Astrocyte (in vitro differentiated cells and primary cell): ENCODE measurements around the gene UVRAG. TPM values are rescaled to one million over a fixed set of nuclear protein-coding genes. Genes with fewer than 3 reads are reported as not detected.

ENCODE experiments used
- DNase-seq: peaks from one replicate; pipeline ENCODE4 v3.0.0-alpha.2; 2010; ENCODE audit warnings: low read depth
- FAIRE-seq: peaks from 2 replicates; lab custom pipeline; 2011; peaks lifted over from hg19 to GRCh38; lab: Jason Lieb, UNC
- H2AFZ ChIP-seq: 2 replicates; pipeline ENCODE4 v1.6.0; 2012; ENCODE audit warnings: low read depth, low read length, inconsistent platforms
- H3K27ac ChIP-seq: 2 replicates; pipeline ENCODE4 v1.5.1; 2011; ENCODE audit warnings: low read depth, low read length, inconsistent platforms
- H3K27me3 ChIP-seq: 2 replicates; pipeline ENCODE4 v1.6.0; 2011; ENCODE audit warnings: low read length, inconsistent platforms; ENCODE audit not compliant: insufficient read depth
- H3K36me3 ChIP-seq: 2 replicates; pipeline ENCODE4 v1.5.1; 2011; ENCODE audit warnings: low read length, inconsistent platforms; ENCODE audit not compliant: insufficient read depth
- H3K4me1 ChIP-seq: 2 replicates; pipeline ENCODE4 v1.5.1; 2011; ENCODE audit warnings: low read length, inconsistent platforms; ENCODE audit not compliant: insufficient read depth
- H3K4me2 ChIP-seq: 2 replicates; pipeline ENCODE4 v1.6.0; 2012; ENCODE audit warnings: low read length, inconsistent platforms
- H3K4me3 ChIP-seq: 2 replicates; pipeline ENCODE4 v1.5.1; 2011; ENCODE audit warnings: low read depth, mild to moderate bottlenecking, low read length, inconsistent platforms; ENCODE audit not compliant: insufficient read depth
- H3K79me2 ChIP-seq: 2 replicates; pipeline ENCODE4 v1.6.0; 2012; ENCODE audit warnings: mild to moderate bottlenecking, low read length, inconsistent platforms; ENCODE audit not compliant: insufficient read depth
- H3K9ac ChIP-seq: 2 replicates; pipeline ENCODE4 v1.6.0; 2012; ENCODE audit warnings: mild to moderate bottlenecking, low read length, inconsistent platforms
- H3K9me3 ChIP-seq: 2 replicates; pipeline ENCODE4 v1.5.1; 2012; ENCODE audit warnings: low read depth, mild to moderate bottlenecking, low read length, inconsistent platforms; ENCODE audit not compliant: insufficient read depth
- H4K20me1 ChIP-seq: 2 replicates; pipeline ENCODE4 v1.6.0; 2012; ENCODE audit warnings: low read length, inconsistent platforms; ENCODE audit not compliant: insufficient read depth
- H3K27ac Mint-ChIP-seq: one replicate; pipeline ENCODE4 v1.8.0; 2021; ENCODE audit warnings: mild to moderate bottlenecking, mixed read lengths; ENCODE audit not compliant: unreplicated experiment
- H3K27me3 Mint-ChIP-seq: one replicate; pipeline ENCODE4 v1.8.0; 2021; ENCODE audit warnings: low read depth, mixed read lengths; ENCODE audit not compliant: unreplicated experiment
- H3K36me3 Mint-ChIP-seq: one replicate; pipeline ENCODE4 v1.8.0; 2021; ENCODE audit warnings: low read depth, mixed read lengths; ENCODE audit not compliant: unreplicated experiment
- H3K4me1 Mint-ChIP-seq: one replicate; pipeline ENCODE4 v1.8.0; 2021; ENCODE audit warnings: low read depth, mixed read lengths; ENCODE audit not compliant: unreplicated experiment
- H3K4me3 Mint-ChIP-seq: one replicate; pipeline ENCODE4 v1.8.0; 2021; ENCODE audit warnings: mild to moderate bottlenecking, moderate library complexity, mixed read lengths; ENCODE audit not compliant: unreplicated experiment
- H3K9me3 Mint-ChIP-seq: one replicate; pipeline ENCODE4 v1.8.0; 2021; ENCODE audit warnings: mild to moderate bottlenecking, mixed read lengths; ENCODE audit not compliant: unreplicated experiment
- CTCF ChIP-seq: IDR thresholded peaks from 2 replicates; pipeline ENCODE4 v1.5.1; 2011; ENCODE audit warnings: low read depth, mild to moderate bottlenecking, inconsistent platforms, low read length, moderate library complexity; ENCODE audit not compliant: insufficient read depth
- EZH2 ChIP-seq: IDR thresholded peaks from 2 replicates; pipeline ENCODE4 v1.6.1; 2012; ENCODE audit warnings: mild to moderate bottlenecking, low read length, inconsistent platforms; ENCODE audit not compliant: insufficient read depth
- total RNA-seq: library from RNA; stranded (reverse); gene quantifications from 2 replicates; pipeline ENCODE4 v1.2.1, GENCODE V29; 2021

Gene UVRAG
- total RNA-seq, 1 donor from 2014 or later, result 15.3 TPM

- peaks cover 2% of the 10 kb centered on the region for H3K27me3 Mint-ChIP-seq
- no peaks in the 10 kb centered on the region for H4K20me1 ChIP-seq
- no peak overlapping the region for H3K4me2 ChIP-seq
- no peak overlapping the region for H3K27ac Mint-ChIP-seq
- H3K4me3 Mint-ChIP-seq, result no peak overlapping the region
- peaks cover 5% of the 10 kb centered on the region for H3K36me3 Mint-ChIP-seq
- no peaks in the 10 kb centered on the region for H3K9me3 ChIP-seq
- H3K79me2 ChIP-seq, result no peaks in the 10 kb centered on the region
- H3K9me3 Mint-ChIP-seq, result peaks cover 2% of the 10 kb centered on the region
- H3K4me3 ChIP-seq, result no peak overlapping the region
- peaks cover 13% of the 10 kb centered on the region for H3K4me1 Mint-ChIP-seq
- H2AFZ ChIP-seq, result no peak overlapping the region
- H3K9ac ChIP-seq, result no peak overlapping the region
- DNase-seq, result no peak
- H3K27me3 ChIP-seq, result no peaks in the 10 kb centered on the region
- TF ChIP-seq EZH2 (no peak), CTCF (no peak)
- peaks cover 3% of the 10 kb centered on the region for H3K36me3 ChIP-seq
- H3K27ac ChIP-seq, result no peak overlapping the region
- H3K4me1 ChIP-seq, result no peaks in the 10 kb centered on the region
- no peak for FAIRE-seq
Measured at GRCh38 chr11:76140912-76141574, 326.0 kb downstream of the UVRAG start.

- peaks cover 2% of the 10 kb centered on the region for H3K27me3 Mint-ChIP-seq
- H3K36me3 Mint-ChIP-seq, result peaks cover 5% of the 10 kb centered on the region
- no peaks in the 10 kb centered on the region for H3K4me1 ChIP-seq
- no peak overlapping the region for H3K4me3 ChIP-seq
- H4K20me1 ChIP-seq, result no peaks in the 10 kb centered on the region
- no peaks in the 10 kb centered on the region for H3K9me3 ChIP-seq
- H3K9me3 Mint-ChIP-seq, result peaks cover 2% of the 10 kb centered on the region
- no peak for DNase-seq
- H3K27me3 ChIP-seq, result no peaks in the 10 kb centered on the region
- H2AFZ ChIP-seq, result no peak overlapping the region
- no peaks in the 10 kb centered on the region for H3K79me2 ChIP-seq
- H3K36me3 ChIP-seq, result peaks cover 3% of the 10 kb centered on the region
- H3K9ac ChIP-seq, result no peak overlapping the region
- H3K27ac Mint-ChIP-seq, result no peak overlapping the region
- H3K27ac ChIP-seq, result no peak overlapping the region
- H3K4me3 Mint-ChIP-seq, result no peak overlapping the region
- no peak for FAIRE-seq
- H3K4me1 Mint-ChIP-seq, result peaks cover 13% of the 10 kb centered on the region
- TF ChIP-seq EZH2 (no peak), CTCF (no peak)
- H3K4me2 ChIP-seq, result no peak overlapping the region
Measured at GRCh38 chr11:76141901-76142588, 327.0 kb downstream of the UVRAG start.

- Histone ChIP-seq H3K4me2 (no peak overlapping the region), H4K20me1 (no peaks in the 10 kb centered on the region), H3K36me3 (peaks cover 3% of the 10 kb centered on the region), H2AFZ (no peak overlapping the region), H3K27ac (no peak overlapping the region), H3K4me1 (no peaks in the 10 kb centered on the region), H3K27me3 (no peaks in the 10 kb centered on the region), H3K79me2 (no peaks in the 10 kb centered on the region), H3K4me3 (no peak overlapping the region), H3K9me3 (no peaks in the 10 kb centered on the region), H3K9ac (no peak overlapping the region)
- peaks cover 2% of the 10 kb centered on the region for H3K9me3 Mint-ChIP-seq
- no peak for DNase-seq
- H3K4me3 Mint-ChIP-seq, result no peak overlapping the region
- no peak for TF ChIP-seq EZH2
- TF ChIP-seq CTCF, result no peak
- peaks cover 5% of the 10 kb centered on the region for H3K36me3 Mint-ChIP-seq
- FAIRE-seq, result no peak
- H3K27ac Mint-ChIP-seq, result no peak overlapping the region
- H3K27me3 Mint-ChIP-seq, result peaks cover 2% of the 10 kb centered on the region
- peaks cover 13% of the 10 kb centered on the region for H3K4me1 Mint-ChIP-seq
Measured at GRCh38 chr11:76143274-76143673, 328.3 kb downstream of the UVRAG start.
